Gastroesophageal sphincter (tissue), 4 donors: ENCODE results near the gene SLC38A3. TPM values are rescaled to one million over a fixed set of nuclear protein-coding genes. Genes with fewer than 3 reads are reported as not detected.

Experiments used
- ATAC-seq: fragments of 150-250 bp; one replicate; pipeline ENCODE4 v1.9.1; 2016; ENCODE audit warnings: mild to moderate bottlenecking, moderate library complexity
- H3K27ac ChIP-seq, 4 donors: fragments of 200-600 bp; sonication (generic) in 3 of 4; 1 replicate in 3 of 4; 2 replicates in 1 of 4; pipeline ENCODE4 v1.5.1; 2016 to 2019
- H3K27me3 ChIP-seq: fragments of 200-600 bp; sonication (generic); one replicate; pipeline ENCODE4 v1.5.1; 2019
- H3K36me3 ChIP-seq, 2 donors: fragments of 200-600 bp; sonication (generic); one replicate each; pipeline ENCODE4 v1.5.1; 2019; ENCODE audit warnings: control low read depth in 1 of 2
- H3K4me1 ChIP-seq, 3 donors: fragments of 200-600 bp; sonication (generic); 1 replicate in 2 of 3; 2 replicates in 1 of 3; pipeline ENCODE4 v1.5.1; 2016 to 2019; ENCODE audit warnings: control low read depth in 2 of 3
- H3K4me3 ChIP-seq, 2 donors: fragments of 200-600 bp; sonication (generic); one replicate each; pipeline ENCODE4 v1.5.1; 2019; ENCODE audit warnings: mild to moderate bottlenecking in 1 of 2, moderate library complexity in 1 of 2
- H3K9me3 ChIP-seq, 3 donors: fragments of 200-600 bp; sonication (generic); one replicate each; pipeline ENCODE4 v1.5.1; 2017 to 2019; ENCODE audit warnings: control low read depth in 2 of 3
- CTCF ChIP-seq, 4 experiments: fragments of 200-600 bp in 2 of 4; fragments of 450-650 bp in 2 of 4; sonication (generic) in 1 of 4; IDR thresholded peaks; one replicate each; pipeline ENCODE4 v1.5.1; 2017 to 2019; ENCODE audit warnings: antibody characterized with exemption in 4 of 4, mild to moderate bottlenecking in 2 of 4, moderate library complexity in 2 of 4
- EP300 ChIP-seq: sonication (generic); formaldehyde crosslinking; IDR thresholded peaks from one replicate; pipeline ENCODE4 v1.6.1; 2017; ENCODE audit warnings: antibody characterized with exemption, mild to moderate bottlenecking
- POLR2A ChIP-seq, 2 donors: fragments of 450-650 bp; IDR thresholded peaks; one replicate each; pipeline ENCODE4 v1.6.1; 2017; ENCODE audit warnings: antibody characterized with exemption in 2 of 2, mild to moderate bottlenecking in 2 of 2, moderate library complexity in 1 of 2
- POLR2AphosphoS5 ChIP-seq: sonication (generic); formaldehyde crosslinking; IDR thresholded peaks from one replicate; pipeline ENCODE4 v1.6.1; 2017; ENCODE audit warnings: antibody characterized with exemption
- WGBS, 2 donors: methylation state at CpG; one replicate each; pipeline ENCODE4 v1.1.5; 2018; ENCODE audit warnings: low coverage in 1 of 2; 5-methylcytosine and 5-hydroxymethylcytosine counted together
- total RNA-seq, 4 donors: library from RNA; depleted of rRNA; stranded (reverse); fragments of >200 nt; gene quantifications; one replicate each; pipeline ENCODE4 v1.1.0, GENCODE V29; 2016

The SLC38A3 gene
- total RNA-seq, 4 donors from 2014 or later = 0.35 TPM; not detected in 2

- Histone ChIP-seq H3K36me3 (no peaks in the 10 kb centered on the region), H3K27me3 (peaks cover 34% of the 10 kb centered on the region), H3K4me1 (no peaks in the 10 kb centered on the region), H3K27ac (no peak overlapping the region), H3K4me3 (no peak overlapping the region), H3K9me3 (no peaks in the 10 kb centered on the region)
- 69 to 83% methylated on average over 1 to 5 of the region's 5 CpGs for WGBS, 2 donors
- TF ChIP-seq POLR2A (IDR thresholded peaks at IDR 0.05) (no peak), EP300 (no peak), CTCF (IDR thresholded peaks at IDR 0.05) (no peak), POLR2AphosphoS5 (no peak)
- no peak for ATAC-seq
These were observed 14.2 kb downstream of the SLC38A3 start for GRCh38 chr3:50219285-50219684.

- ATAC-seq = no peak
- Histone ChIP-seq H3K27ac (no peak overlapping the region), H3K4me1 (no peaks in the 10 kb centered on the region), H3K4me3 (no peak overlapping the region), H3K27me3 (peaks cover 40% of the 10 kb centered on the region), H3K9me3 (no peaks in the 10 kb centered on the region), H3K36me3 (no peaks in the 10 kb centered on the region)
- TF ChIP-seq CTCF (IDR thresholded peaks at IDR 0.05) (no peak), POLR2AphosphoS5 (no peak), POLR2A (IDR thresholded peaks at IDR 0.05) (no peak), EP300 (no peak)
- 80% methylated on average over 1 of the region's 6 CpGs; no CpG with 5 or more reads in 1 of the 2 donors for WGBS, 2 donors
These were observed 15.0 kb downstream of the SLC38A3 start for GRCh38 chr3:50220109-50220508.

- Histone ChIP-seq H3K9me3 (no peaks in the 10 kb centered on the region), H3K36me3 (no peaks in the 10 kb centered on the region), H3K27ac (no peak overlapping the region), H3K4me3 (no peak overlapping the region), H3K4me1 (peaks cover 0 to 4% (median 0%) of the 10 kb centered on the region in 3 donors), H3K27me3 (peaks cover 40% of the 10 kb centered on the region)
- ATAC-seq = no peak
- WGBS, 2 donors = no CpG with 5 or more reads among the region's 4 CpGs
- no peak for TF ChIP-seq CTCF (IDR thresholded peaks at IDR 0.05)
- TF ChIP-seq EP300 = no peak
- TF ChIP-seq POLR2AphosphoS5 = no peak
- TF ChIP-seq POLR2A (IDR thresholded peaks at IDR 0.05) = no peak
These were observed 16.0 kb downstream of the SLC38A3 start for GRCh38 chr3:50221051-50221410.

- Histone ChIP-seq H3K4me3 (no peak overlapping the region), H3K9me3 (no peaks in the 10 kb centered on the region), H3K4me1 (peaks cover 0 to 10% (median 4%) of the 10 kb centered on the region in 3 donors), H3K36me3 (no peaks in the 10 kb centered on the region), H3K27me3 (peaks cover 40% of the 10 kb centered on the region), H3K27ac (no peak overlapping the region)
- WGBS, 2 donors = no CpG with 5 or more reads among the region's 12 CpGs
- ATAC-seq = no peak
- no peak for TF ChIP-seq CTCF (IDR thresholded peaks at IDR 0.05)
- TF ChIP-seq POLR2AphosphoS5 = no peak
- TF ChIP-seq POLR2A (IDR thresholded peaks at IDR 0.05) = no peak
- no peak for TF ChIP-seq EP300
These were observed 16.5 kb downstream of the SLC38A3 start for GRCh38 chr3:50221411-50222168.

GRCh38 chr3:50222169-50222528 lies 17.1 kb downstream of the SLC38A3 start:
- Histone ChIP-seq H3K9me3 (no peaks in the 10 kb centered on the region), H3K36me3 (no peaks in the 10 kb centered on the region), H3K27ac (no peak overlapping the region), H3K27me3 (peaks cover 40% of the 10 kb centered on the region), H3K4me3 (no peak overlapping the region), H3K4me1 (peaks cover 0 to 15% (median 4%) of the 10 kb centered on the region in 3 donors)
- no peak for ATAC-seq
- TF ChIP-seq POLR2AphosphoS5 (no peak), EP300 (no peak), CTCF (IDR thresholded peaks at IDR 0.05) (no peak), POLR2A (IDR thresholded peaks at IDR 0.05) (no peak)
- WGBS, 2 donors = 71 to 86% methylated on average over 1 of the region's 1 CpG
